ENCODE results near the gene ARHGEF16. TPM values are rescaled to one million over a fixed set of nuclear protein-coding genes. Genes with fewer than 3 reads are reported as not detected.

ARHGEF16 gene
- total RNA-seq, 2 experiments from 2014 or later: not detected

- H3K27me3 Mint-ChIP-seq: no peaks in the 10 kb centered on the region
- H3K4me3 Mint-ChIP-seq: no peak overlapping the region
- no peaks in the 10 kb centered on the region for H3K4me1 Mint-ChIP-seq
- H3K27ac Mint-ChIP-seq: no peak overlapping the region
- no peak for DNase-seq
- H3K36me3 Mint-ChIP-seq (ENCODE audit: low read depth): no peaks in the 10 kb centered on the region
- POLR2A ChIA-PET: no interaction called here
- H3K9me3 Mint-ChIP-seq: no peaks in the 10 kb centered on the region
- CTCF ChIA-PET: no interaction called here
Measured at GRCh38 chr1:3498246-3498930, 43.9 kb downstream of the ARHGEF16 start.

- no peaks in the 10 kb centered on the region for H3K27me3 Mint-ChIP-seq
- DNase-seq: no peak
- ChIA-PET CTCF (no interaction called here), POLR2A (no interaction called here)
- no peaks in the 10 kb centered on the region for H3K9me3 Mint-ChIP-seq
- H3K27ac Mint-ChIP-seq: no peak overlapping the region
- no peak overlapping the region for H3K4me3 Mint-ChIP-seq
- no peaks in the 10 kb centered on the region for H3K4me1 Mint-ChIP-seq
- no peaks in the 10 kb centered on the region for H3K36me3 Mint-ChIP-seq (ENCODE audit: low read depth)
Measured at GRCh38 chr1:3498986-3499385, 44.5 kb downstream of the ARHGEF16 start.

GRCh38 chr1:3499611-3500010 is 45.1 kb downstream of the ARHGEF16 start:
- ChIA-PET CTCF (no interaction called here), POLR2A (no interaction called here)
- Mint-ChIP-seq H3K27me3 (no peaks in the 10 kb centered on the region), H3K36me3 (ENCODE audit: low read depth) (no peaks in the 10 kb centered on the region), H3K4me1 (no peaks in the 10 kb centered on the region), H3K27ac (no peak overlapping the region), H3K9me3 (no peaks in the 10 kb centered on the region), H3K4me3 (no peak overlapping the region)
- no peak for DNase-seq

GRCh38 chr1:3500265-3500835 is 45.9 kb downstream of the ARHGEF16 start:
- Mint-ChIP-seq H3K27ac (no peak overlapping the region), H3K36me3 (ENCODE audit: low read depth) (no peaks in the 10 kb centered on the region), H3K4me3 (no peak overlapping the region), H3K27me3 (no peaks in the 10 kb centered on the region), H3K4me1 (no peaks in the 10 kb centered on the region), H3K9me3 (no peaks in the 10 kb centered on the region)
- CTCF ChIA-PET: interaction anchor here (0.8 kb wide), 1 partner anchor 10 kb away, joined by 3 read pairs; no protein-coding TSS in a partner anchor
- POLR2A ChIA-PET: no interaction called here
- no peak for DNase-seq

GRCh38 chr1:3501437-3501836 is 47.0 kb downstream of the ARHGEF16 start:
- Mint-ChIP-seq H3K4me1 (no peaks in the 10 kb centered on the region), H3K27ac (no peak overlapping the region), H3K9me3 (no peaks in the 10 kb centered on the region), H3K4me3 (no peak overlapping the region), H3K36me3 (ENCODE audit: low read depth) (no peaks in the 10 kb centered on the region), H3K27me3 (no peaks in the 10 kb centered on the region)
- ChIA-PET POLR2A (no interaction called here), CTCF (no interaction called here)
- DNase-seq: no peak

GRCh38 chr1:3501856-3502640 is 47.6 kb downstream of the ARHGEF16 start:
- DNase-seq: peak; percentile 15
- Mint-ChIP-seq H3K36me3 (ENCODE audit: low read depth) (no peaks in the 10 kb centered on the region), H3K27ac (no peak overlapping the region), H3K4me1 (no peaks in the 10 kb centered on the region), H3K9me3 (no peaks in the 10 kb centered on the region), H3K4me3 (no peak overlapping the region), H3K27me3 (no peaks in the 10 kb centered on the region)
- POLR2A ChIA-PET: no interaction called here
- CTCF ChIA-PET: interaction anchor here (0.6 kb wide), 1 partner anchor 77 kb away, joined by 3 read pairs; no protein-coding TSS in a partner anchor

- Mint-ChIP-seq H3K9me3 (no peaks in the 10 kb centered on the region), H3K4me1 (no peaks in the 10 kb centered on the region), H3K27ac (no peak overlapping the region), H3K27me3 (no peaks in the 10 kb centered on the region), H3K4me3 (no peak overlapping the region), H3K36me3 (ENCODE audit: low read depth) (no peaks in the 10 kb centered on the region)
- no peak for DNase-seq
- POLR2A ChIA-PET: no interaction called here
- CTCF ChIA-PET: no interaction called here
Measured at GRCh38 chr1:3502641-3503524, 48.4 kb downstream of the ARHGEF16 start.

- Mint-ChIP-seq H3K36me3 (ENCODE audit: low read depth) (no peaks in the 10 kb centered on the region), H3K9me3 (no peaks in the 10 kb centered on the region), H3K4me1 (no peaks in the 10 kb centered on the region), H3K4me3 (no peak overlapping the region), H3K27ac (no peak overlapping the region), H3K27me3 (no peaks in the 10 kb centered on the region)
- no peak for DNase-seq
- ChIA-PET CTCF (no interaction called here), POLR2A (no interaction called here)
Measured at GRCh38 chr1:3503525-3503886, 49.0 kb downstream of the ARHGEF16 start.

GRCh38 chr1:3504151-3504821 is 49.8 kb downstream of the ARHGEF16 start:
- Mint-ChIP-seq H3K4me1 (no peaks in the 10 kb centered on the region), H3K27me3 (no peaks in the 10 kb centered on the region), H3K9me3 (no peaks in the 10 kb centered on the region), H3K4me3 (no peak overlapping the region), H3K27ac (no peak overlapping the region), H3K36me3 (ENCODE audit: low read depth) (no peaks in the 10 kb centered on the region)
- DNase-seq: no peak
- CTCF ChIA-PET: no interaction called here
- POLR2A ChIA-PET: no interaction called here

GRCh38 chr1:3504822-3505153 is 50.3 kb downstream of the ARHGEF16 start:
- no peaks in the 10 kb centered on the region for H3K4me1 Mint-ChIP-seq

GRCh38 chr1:3505161-3505560 is 50.7 kb downstream of the ARHGEF16 start:
- POLR2A ChIA-PET: no interaction called here
- H3K4me1 Mint-ChIP-seq: no peaks in the 10 kb centered on the region

More at GRCh38 chr1:3504822-3505153, 50.3 kb downstream of the ARHGEF16 start:
- DNase-seq: no peak
- ChIA-PET CTCF (no interaction called here), POLR2A (no interaction called here)
- Mint-ChIP-seq H3K36me3 (ENCODE audit: low read depth) (no peaks in the 10 kb centered on the region), H3K4me3 (no peak overlapping the region), H3K27ac (no peak overlapping the region), H3K9me3 (no peaks in the 10 kb centered on the region), H3K27me3 (no peaks in the 10 kb centered on the region)

GRCh38 chr1:3506041-3506440 is 51.6 kb downstream of the ARHGEF16 start:
- Mint-ChIP-seq H3K9me3 (no peaks in the 10 kb centered on the region), H3K27me3 (no peaks in the 10 kb centered on the region), H3K4me1 (no peaks in the 10 kb centered on the region), H3K4me3 (no peak overlapping the region), H3K27ac (no peak overlapping the region), H3K36me3 (ENCODE audit: low read depth) (no peaks in the 10 kb centered on the region)
- DNase-seq: no peak
- ChIA-PET CTCF (no interaction called here), POLR2A (no interaction called here)

More at GRCh38 chr1:3505161-3505560, 50.7 kb downstream of the ARHGEF16 start:
- DNase-seq: no peak
- Mint-ChIP-seq H3K27me3 (no peaks in the 10 kb centered on the region), H3K9me3 (no peaks in the 10 kb centered on the region), H3K36me3 (ENCODE audit: low read depth) (no peaks in the 10 kb centered on the region), H3K4me3 (no peak overlapping the region), H3K27ac (no peak overlapping the region)
- CTCF ChIA-PET: no interaction called here

- H3K27ac Mint-ChIP-seq: no peak overlapping the region
- H3K4me3 Mint-ChIP-seq: no peak overlapping the region
- POLR2A ChIA-PET: no interaction called here
- no peak for DNase-seq
- H3K4me1 Mint-ChIP-seq: no peaks in the 10 kb centered on the region
- no peaks in the 10 kb centered on the region for H3K36me3 Mint-ChIP-seq (ENCODE audit: low read depth)
- CTCF ChIA-PET: no interaction called here
- H3K27me3 Mint-ChIP-seq: no peaks in the 10 kb centered on the region
- H3K9me3 Mint-ChIP-seq: no peaks in the 10 kb centered on the region
Measured at GRCh38 chr1:3506943-3507342, 52.5 kb downstream of the ARHGEF16 start.
